Measurements from ENCODE around the gene LRMDA. TPM values are rescaled to one million over a fixed set of nuclear protein-coding genes. Genes with fewer than 3 reads are reported as not detected.

Gene LRMDA
- total RNA-seq, 4 donors from 2014 or later: 7.3 to 20.1 (median 8.4) TPM

DNA sequence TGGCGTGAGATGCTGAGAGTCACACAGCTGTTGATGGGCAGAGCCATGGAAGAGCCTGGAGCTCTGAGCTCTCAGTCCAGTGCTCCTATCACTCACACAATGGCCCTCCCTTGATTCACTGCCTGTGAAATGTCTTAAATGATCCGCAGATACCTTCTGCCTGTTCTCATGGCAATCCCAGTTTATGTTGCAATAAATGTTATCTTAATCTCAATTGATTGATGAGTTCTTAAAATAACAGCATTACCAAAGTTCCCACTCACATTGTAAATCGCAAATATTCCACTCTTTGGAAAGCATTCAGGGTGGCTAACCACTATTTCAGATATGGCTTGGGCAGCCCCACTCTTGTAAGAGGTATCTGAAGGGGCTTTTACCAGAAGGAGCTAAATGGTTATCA is 865.5 kb downstream of the LRMDA start:
- WGBS, 2 donors (ENCODE audit: low coverage in 1 of 2): 81 to 100% methylated on average over 2 to 3 of the region's 3 CpGs
- no peak for TF ChIP-seq EP300 (IDR thresholded peaks at IDR 0.05)
- no peak for TF ChIP-seq POLR2AphosphoS5 (IDR thresholded peaks at IDR 0.05)
- no peak for TF ChIP-seq POLR2A (IDR thresholded peaks at IDR 0.05)
- TF ChIP-seq, protein P1, sequence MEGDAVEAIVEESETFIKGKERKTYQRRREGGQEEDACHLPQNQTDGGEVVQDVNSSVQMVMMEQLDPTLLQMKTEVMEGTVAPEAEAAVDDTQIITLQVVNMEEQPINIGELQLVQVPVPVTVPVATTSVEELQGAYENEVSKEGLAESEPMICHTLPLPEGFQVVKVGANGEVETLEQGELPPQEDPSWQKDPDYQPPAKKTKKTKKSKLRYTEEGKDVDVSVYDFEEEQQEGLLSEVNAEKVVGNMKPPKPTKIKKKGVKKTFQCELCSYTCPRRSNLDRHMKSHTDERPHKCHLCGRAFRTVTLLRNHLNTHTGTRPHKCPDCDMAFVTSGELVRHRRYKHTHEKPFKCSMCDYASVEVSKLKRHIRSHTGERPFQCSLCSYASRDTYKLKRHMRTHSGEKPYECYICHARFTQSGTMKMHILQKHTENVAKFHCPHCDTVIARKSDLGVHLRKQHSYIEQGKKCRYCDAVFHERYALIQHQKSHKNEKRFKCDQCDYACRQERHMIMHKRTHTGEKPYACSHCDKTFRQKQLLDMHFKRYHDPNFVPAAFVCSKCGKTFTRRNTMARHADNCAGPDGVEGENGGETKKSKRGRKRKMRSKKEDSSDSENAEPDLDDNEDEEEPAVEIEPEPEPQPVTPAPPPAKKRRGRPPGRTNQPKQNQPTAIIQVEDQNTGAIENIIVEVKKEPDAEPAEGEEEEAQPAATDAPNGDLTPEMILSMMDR (IDR thresholded peaks at IDR 0.05): no peak
- ATAC-seq: no peak
- Histone ChIP-seq H3K27ac (no peak overlapping the region), H3K4me3 (no peak overlapping the region), H3K27me3 (no peaks in the 10 kb centered on the region), H3K4me1 (peaks cover 0 to under 1% (median under 1%) of the 10 kb centered on the region in 3 donors), H3K36me3 (no peaks in the 10 kb centered on the region), H3K9me3 (no peaks in the 10 kb centered on the region)

DNA sequence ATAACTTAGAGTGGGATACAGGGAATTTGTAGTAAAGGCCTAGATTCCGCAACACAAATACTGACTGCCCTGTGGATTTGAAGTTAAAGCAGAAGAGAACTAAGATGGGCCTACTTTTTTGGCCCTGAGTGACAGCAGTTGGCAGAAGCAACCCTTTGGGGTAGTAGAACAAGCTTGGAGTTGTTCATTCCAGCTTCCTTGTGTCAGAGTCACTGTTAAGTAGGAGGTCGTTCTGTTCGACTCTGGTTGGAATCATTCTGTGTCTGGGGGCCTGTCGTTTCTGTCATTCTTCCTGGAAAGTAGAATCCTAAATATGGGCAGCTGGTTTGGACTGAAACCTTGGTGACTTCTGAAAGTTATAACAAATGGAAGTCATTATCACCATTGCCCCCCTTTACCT is 865.9 kb downstream of the LRMDA start:
- no peak overlapping the region for H3K4me3 ChIP-seq
- ATAC-seq: no peak
- H3K36me3 ChIP-seq: no peaks in the 10 kb centered on the region
- no peaks in the 10 kb centered on the region for H3K9me3 ChIP-seq
- H3K4me1 ChIP-seq: peaks cover 0 to 5% (median 2%) of the 10 kb centered on the region in 3 donors
- no peak overlapping the region for H3K27ac ChIP-seq
- H3K27me3 ChIP-seq: no peaks in the 10 kb centered on the region
- WGBS, 2 donors (ENCODE audit: low coverage in 1 of 2): 92 to 96% methylated on average over 4 of the region's 4 CpGs
- TF ChIP-seq, protein P1 (IDR thresholded peaks at IDR 0.05): no peak
- TF ChIP-seq POLR2AphosphoS5 (IDR thresholded peaks at IDR 0.05) (no peak), POLR2A (IDR thresholded peaks at IDR 0.05) (no peak), EP300 (IDR thresholded peaks at IDR 0.05) (no peak)

DNA sequence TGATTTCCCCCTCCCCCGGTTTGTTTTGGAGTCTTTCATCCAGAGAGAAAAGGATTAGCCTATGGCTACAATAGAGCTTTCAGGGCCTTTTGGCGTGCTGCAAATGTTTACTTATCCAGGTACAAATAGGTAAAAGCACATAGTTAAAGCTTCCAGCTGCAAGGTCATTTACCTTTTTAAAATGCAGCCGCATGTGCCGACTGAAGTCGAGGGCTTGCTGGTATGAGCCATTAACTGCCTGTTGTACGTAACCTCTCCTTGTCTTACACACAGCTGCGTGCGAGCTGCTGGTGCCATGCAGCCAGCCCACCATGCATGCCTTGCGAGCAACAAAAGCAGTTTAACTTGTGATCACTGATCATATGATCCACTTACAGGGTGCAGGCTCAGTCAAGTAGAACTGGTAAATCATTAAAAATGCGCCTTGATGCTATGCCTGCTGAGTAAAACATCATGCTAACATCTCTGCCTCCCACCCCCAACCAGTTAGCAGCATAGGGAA is 866.4 kb downstream of the LRMDA start:
- Histone ChIP-seq H3K4me1 (peaks cover 1 to 9% (median 2%) of the 10 kb centered on the region in 3 donors), H3K27ac (no peak overlapping the region), H3K36me3 (no peaks in the 10 kb centered on the region), H3K4me3 (no peak overlapping the region), H3K9me3 (no peaks in the 10 kb centered on the region), H3K27me3 (no peaks in the 10 kb centered on the region)
- WGBS, 2 donors (ENCODE audit: low coverage in 1 of 2): 91 to 97% methylated on average over 6 to 7 of the region's 10 CpGs
- ATAC-seq: no peak
- TF ChIP-seq POLR2A (IDR thresholded peaks at IDR 0.05) (no peak), POLR2AphosphoS5 (IDR thresholded peaks at IDR 0.05) (no peak), EP300 (IDR thresholded peaks at IDR 0.05) (no peak)
- TF ChIP-seq, protein P1 (IDR thresholded peaks at IDR 0.05): no peak

DNA sequence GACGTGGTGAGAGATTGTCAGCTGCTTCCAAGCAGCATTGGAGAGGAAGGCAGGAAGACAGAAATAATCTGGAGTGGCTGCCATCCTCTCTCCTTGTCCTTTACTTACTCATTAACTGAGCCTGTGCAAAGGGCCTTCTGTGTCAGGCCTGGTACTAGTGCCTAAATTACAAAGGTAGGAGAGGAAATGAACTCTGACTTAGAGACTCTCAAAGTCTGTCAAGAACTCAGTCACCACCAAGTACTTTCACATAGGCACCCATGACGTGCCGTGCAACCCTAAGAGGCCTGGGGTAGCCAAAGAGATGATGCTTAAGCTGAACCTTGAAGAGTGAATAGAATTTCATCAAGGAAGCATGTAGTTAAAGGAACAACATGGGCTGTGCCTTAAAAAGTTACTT is 866.9 kb downstream of the LRMDA start:
- ATAC-seq: no peak

DNA sequence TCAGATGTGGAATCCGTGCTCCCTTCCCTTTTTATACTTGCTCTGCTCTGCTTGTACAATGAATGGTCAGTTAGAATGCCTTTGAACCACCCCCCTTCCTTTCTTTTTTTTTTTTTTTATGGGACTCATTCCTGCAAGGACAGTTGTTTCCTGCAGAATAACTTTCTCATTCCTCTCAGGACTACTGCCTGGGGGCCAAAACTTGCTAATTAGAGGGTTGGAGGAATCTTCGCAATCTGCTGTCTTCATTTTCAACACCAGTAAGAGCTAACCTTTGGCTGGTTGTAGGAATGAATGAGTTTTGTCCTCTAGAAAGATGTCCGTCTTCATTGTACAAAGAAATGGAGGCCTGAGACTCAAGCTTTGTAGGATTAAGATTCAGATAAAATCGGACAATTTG is 868.1 kb downstream of the LRMDA start:
- 96 to 100% methylated on average over 3 to 4 of the region's 4 CpGs for WGBS, 2 donors (ENCODE audit: low coverage in 1 of 2)
- no peak for ATAC-seq
- TF ChIP-seq POLR2AphosphoS5 (IDR thresholded peaks at IDR 0.05) (no peak), POLR2A (IDR thresholded peaks at IDR 0.05) (no peak)

More for the DNA sequence above, 866.9 kb downstream of the LRMDA start:
- H3K4me1 ChIP-seq: peaks cover 2 to 14% (median 4%) of the 10 kb centered on the region in 3 donors
- no peaks in the 10 kb centered on the region for H3K9me3 ChIP-seq
- no peak overlapping the region for H3K27ac ChIP-seq
- H3K36me3 ChIP-seq: no peaks in the 10 kb centered on the region
- no peaks in the 10 kb centered on the region for H3K27me3 ChIP-seq
- TF ChIP-seq, protein P1 (IDR thresholded peaks at IDR 0.05): no peak
- TF ChIP-seq POLR2AphosphoS5 (IDR thresholded peaks at IDR 0.05) (no peak), POLR2A (IDR thresholded peaks at IDR 0.05) (no peak), EP300 (IDR thresholded peaks at IDR 0.05) (no peak)
- WGBS, 2 donors (ENCODE audit: low coverage in 1 of 2): 95 to 100% methylated on average over 3 of the region's 3 CpGs
- no peak overlapping the region for H3K4me3 ChIP-seq

More for the DNA sequence above, 868.1 kb downstream of the LRMDA start:
- no peak overlapping the region for H3K4me3 ChIP-seq
- H3K36me3 ChIP-seq: no peaks in the 10 kb centered on the region
- no peaks in the 10 kb centered on the region for H3K27me3 ChIP-seq
- H3K9me3 ChIP-seq: no peaks in the 10 kb centered on the region
- peaks cover 2 to 24% (median 4%) of the 10 kb centered on the region in 3 donors for H3K4me1 ChIP-seq
- H3K27ac ChIP-seq: no peak overlapping the region
